Measurements from ENCODE around the gene ARL2. TPM values are rescaled to one million over a fixed set of nuclear protein-coding genes. Genes with fewer than 3 reads are reported as not detected.

ARL2 gene
- total RNA-seq, 8 experiments from 2014 or later = 103 to 151 (median 108) TPM

GRCh38 chr11:65040847-65041622 is 27.1 kb downstream of the ARL2 start, which contains the start of gene SAC3D1:
TSS of gene SAC3D1 (plus strand) at chr11:65041210. CDS start at chr11:65041293, 83 bp downstream.
- Histone ChIP-seq H3K4me1 (replicated peaks in 1 of 2) (peaks cover 7 to 8% of the 10 kb centered on the region in 2 donors), H3K4me3 (peak within 1 kb of the TSS; percentile 60 to 82 (median 80)), H3K27ac (peak within 1 kb of the TSS; percentile 82 to 87)
- peak; percentile 84 to 94 (median 93) for ATAC-seq (replicated peaks in 6 of 8)
- in situ Hi-C loops (cut with MboI; ENCODE audit: low pct_unique_long_range_greater_than_20kb in 2 of 9, low sequenced_read_pairs in 9 of 9, unreplicated experiment in 9 of 9) = no loop called here
- 0 to 1% (median 0%) methylated on average over 1 to 15 of the region's 91 CpGs; no CpG with 5 or more reads in 6 of the 10 experiments for WGBS, 10 experiments

- no peak overlapping the region for H3K4me3 ChIP-seq
Measured at GRCh38 chr11:65042891-65043290, 28.9 kb downstream of the ARL2 start.

GRCh38 chr11:65043881-65044501 is 30.0 kb downstream of the ARL2 start:
- peaks cover 7 to 8% of the 10 kb centered on the region in 2 donors for H3K4me1 ChIP-seq (replicated peaks in 1 of 2)
- 34 to 100% (median 85%) methylated on average over 1 to 15 of the region's 23 CpGs; no CpG with 5 or more reads in 2 of the 10 experiments for WGBS, 10 experiments
- no peak overlapping the region for H3K27ac ChIP-seq
- in situ Hi-C loops (cut with MboI; ENCODE audit: low pct_unique_long_range_greater_than_20kb in 2 of 9, low sequenced_read_pairs in 9 of 9, unreplicated experiment in 9 of 9) = no loop called here
- H3K4me3 ChIP-seq = no peak overlapping the region
- ATAC-seq (replicated peaks in 6 of 8) = peak in 3 of 8 experiments; percentile 0 to 26 (median 1)

More at GRCh38 chr11:65042891-65043290, 28.9 kb downstream of the ARL2 start:
- in situ Hi-C loops (cut with MboI; ENCODE audit: low pct_unique_long_range_greater_than_20kb in 2 of 9, low sequenced_read_pairs in 9 of 9, unreplicated experiment in 9 of 9) = no loop called here
- no peak for ATAC-seq (replicated peaks in 6 of 8)
- Histone ChIP-seq H3K27ac (no peak overlapping the region), H3K4me1 (replicated peaks in 1 of 2) (peaks cover 7 to 8% of the 10 kb centered on the region in 2 donors)
- 23 to 100% (median 83%) methylated on average over 1 to 6 of the region's 6 CpGs; no CpG with 5 or more reads in 3 of the 10 experiments for WGBS, 10 experiments

GRCh38 chr11:65045061-65045460 is 31.1 kb downstream of the ARL2 start:
- in situ Hi-C loops (cut with MboI; ENCODE audit: low pct_unique_long_range_greater_than_20kb in 2 of 9, low sequenced_read_pairs in 9 of 9, unreplicated experiment in 9 of 9) = no loop called here
- 97% methylated on average over 4 of the region's 5 CpGs; no CpG with 5 or more reads in 9 of the 10 experiments for WGBS, 10 experiments
- ATAC-seq (replicated peaks in 6 of 8) = no peak

GRCh38 chr11:65045728-65046127 is 31.8 kb downstream of the ARL2 start:
- WGBS, 10 experiments = 83 to 100% (median 100%) methylated on average over 1 to 2 of the region's 7 CpGs; no CpG with 5 or more reads in 7 of the 10 experiments
- Histone ChIP-seq H3K4me3 (no peak overlapping the region), H3K4me1 (replicated peaks in 1 of 2) (peaks cover 7 to 8% of the 10 kb centered on the region in 2 donors), H3K27ac (no peak overlapping the region)
- in situ Hi-C loops (cut with MboI; ENCODE audit: low pct_unique_long_range_greater_than_20kb in 2 of 9, low sequenced_read_pairs in 9 of 9, unreplicated experiment in 9 of 9) = no loop called here
- no peak for ATAC-seq (replicated peaks in 6 of 8)

More at GRCh38 chr11:65045061-65045460, 31.1 kb downstream of the ARL2 start:
- Histone ChIP-seq H3K4me3 (no peak overlapping the region), H3K4me1 (replicated peaks in 1 of 2) (peaks cover 7 to 8% of the 10 kb centered on the region in 2 donors), H3K27ac (no peak overlapping the region)

GRCh38 chr11:65047581-65048422 is 33.8 kb downstream of the ARL2 start:
- Histone ChIP-seq H3K27ac (no peak overlapping the region), H3K4me1 (replicated peaks in 1 of 2) (no peaks in the 10 kb centered on the region), H3K4me3 (no peak overlapping the region)
- peak in 6 of 8 experiments; percentile 12 to 54 (median 23) for ATAC-seq (replicated peaks in 6 of 8)
- in situ Hi-C loops (cut with MboI; ENCODE audit: low pct_unique_long_range_greater_than_20kb in 2 of 9, low sequenced_read_pairs in 9 of 9, unreplicated experiment in 9 of 9) = no loop called here
- 60 to 90% (median 77%) methylated on average over 2 to 9 of the region's 56 CpGs; no CpG with 5 or more reads in 7 of the 10 experiments for WGBS, 10 experiments

GRCh38 chr11:65051398-65051858 is 37.5 kb downstream of the ARL2 start:
- Histone ChIP-seq H3K27ac (no peak overlapping the region), H3K4me3 (no peak overlapping the region), H3K4me1 (replicated peaks in 1 of 2) (no peaks in the 10 kb centered on the region)
- peak in 2 of 8 experiments; percentile 12 to 34 for ATAC-seq (replicated peaks in 6 of 8)
- in situ Hi-C loops (cut with MboI; ENCODE audit: low pct_unique_long_range_greater_than_20kb in 2 of 9, low sequenced_read_pairs in 9 of 9, unreplicated experiment in 9 of 9) = no loop called here
- 45 to 100% (median 82%) methylated on average over 1 to 8 of the region's 9 CpGs; no CpG with 5 or more reads in 1 of the 10 experiments for WGBS, 10 experiments

- ATAC-seq (replicated peaks in 6 of 8) = no peak
- Histone ChIP-seq H3K4me3 (no peak overlapping the region), H3K4me1 (replicated peaks in 1 of 2) (no peaks in the 10 kb centered on the region), H3K27ac (no peak overlapping the region)
- in situ Hi-C loops (cut with MboI; ENCODE audit: low pct_unique_long_range_greater_than_20kb in 2 of 9, low sequenced_read_pairs in 9 of 9, unreplicated experiment in 9 of 9) = no loop called here
- 0 to 83% (median 40%) methylated on average over 1 to 3 of the region's 8 CpGs; no CpG with 5 or more reads in 3 of the 10 experiments for WGBS, 10 experiments
Measured at GRCh38 chr11:65053827-65054508, 40.0 kb downstream of the ARL2 start.

- in situ Hi-C loops (cut with MboI; ENCODE audit: low pct_unique_long_range_greater_than_20kb in 2 of 9, low sequenced_read_pairs in 9 of 9, unreplicated experiment in 9 of 9) = no loop called here
- Histone ChIP-seq H3K4me1 (replicated peaks in 1 of 2) (no peaks in the 10 kb centered on the region), H3K27ac (no peak overlapping the region), H3K4me3 (no peak overlapping the region)
- ATAC-seq (replicated peaks in 6 of 8) = no peak
- 45 to 83% (median 60%) methylated on average over 1 of the region's 1 CpG; no CpG with 5 or more reads in 3 of the 10 experiments for WGBS, 10 experiments
Measured at GRCh38 chr11:65055538-65055937, 41.6 kb downstream of the ARL2 start.

GRCh38 chr11:65056999-65057398 is 43.0 kb downstream of the ARL2 start:
- Histone ChIP-seq H3K4me3 (no peak overlapping the region), H3K27ac (no peak overlapping the region), H3K4me1 (replicated peaks in 1 of 2) (no peaks in the 10 kb centered on the region)
- ATAC-seq (replicated peaks in 6 of 8) = no peak
- WGBS, 10 experiments = 91 to 100% methylated on average over 1 to 4 of the region's 6 CpGs; no CpG with 5 or more reads in 8 of the 10 experiments
- in situ Hi-C loops (cut with MboI; ENCODE audit: low pct_unique_long_range_greater_than_20kb in 2 of 9, low sequenced_read_pairs in 9 of 9, unreplicated experiment in 9 of 9) = no loop called here

- 67% methylated on average over 3 of the region's 7 CpGs; no CpG with 5 or more reads in 9 of the 10 experiments for WGBS, 10 experiments
Measured at GRCh38 chr11:65057526-65057925, 43.6 kb downstream of the ARL2 start.

GRCh38 chr11:65058012-65058411 is 44.1 kb downstream of the ARL2 start:
- in situ Hi-C loops (cut with MboI; ENCODE audit: low pct_unique_long_range_greater_than_20kb in 2 of 9, low sequenced_read_pairs in 9 of 9, unreplicated experiment in 9 of 9) = no loop called here
- peak in 1 of 8 experiments; percentile 19 for ATAC-seq (replicated peaks in 6 of 8)
- H3K27ac ChIP-seq = no peak overlapping the region
- no peak overlapping the region for H3K4me3 ChIP-seq
- H3K4me1 ChIP-seq (replicated peaks in 1 of 2) = no peaks in the 10 kb centered on the region
- WGBS, 10 experiments = no CpG with 5 or more reads among the region's 13 CpGs

More at GRCh38 chr11:65057526-65057925, 43.6 kb downstream of the ARL2 start:
- Histone ChIP-seq H3K4me1 (replicated peaks in 1 of 2) (no peaks in the 10 kb centered on the region), H3K4me3 (no peak overlapping the region), H3K27ac (no peak overlapping the region)
- ATAC-seq (replicated peaks in 6 of 8) = no peak
- in situ Hi-C loops (cut with MboI; ENCODE audit: low pct_unique_long_range_greater_than_20kb in 2 of 9, low sequenced_read_pairs in 9 of 9, unreplicated experiment in 9 of 9) = no loop called here

Data from motor neuron (in vitro differentiated cells).